GM23248 (cell line): ENCODE results near the gene GNRHR. TPM values are rescaled to one million over a fixed set of nuclear protein-coding genes. Genes with fewer than 3 reads are reported as not detected.
"Not testable (repeated sequence)": the region's sequence is repeated elsewhere in the genome, so short reads cannot be mapped to it uniquely, and the experiment has no call there.

Experiments used
- DNase-seq: peaks from one replicate; pipeline ENCODE4 v3.0.0-alpha.2; 2015
- H2AFZ ChIP-seq: fragments of 200-600 bp; sonication (generic); 2 replicates; pipeline ENCODE4 v1.6.1; 2016; ENCODE audit warnings: antibody characterized with exemption
- H3F3A ChIP-seq: fragments of 200-600 bp; sonication (generic); 2 replicates; pipeline ENCODE4 v1.6.1; 2016; ENCODE audit warnings: mild to moderate bottlenecking, antibody characterized with exemption, mixed run types; ENCODE audit not compliant: insufficient read depth
- H3K27ac ChIP-seq: fragments of 200-600 bp; sonication (generic); 2 replicates; pipeline ENCODE4 v1.5.1; 2016; ENCODE audit warnings: mild to moderate bottlenecking
- H3K27me3 ChIP-seq: fragments of 200-600 bp; sonication (generic); replicated peaks from 2 replicates; pipeline ENCODE4 v1.6.1; 2016; ENCODE audit warnings: mild to moderate bottlenecking; ENCODE audit not compliant: insufficient read depth
- H3K36me3 ChIP-seq: fragments of 200-600 bp; sonication (generic); 2 replicates; pipeline ENCODE4 v1.6.1; 2016; ENCODE audit warnings: low read depth, mild to moderate bottlenecking
- H3K4me1 ChIP-seq: fragments of 200-600 bp; sonication (generic); 2 replicates; pipeline ENCODE4 v1.6.1; 2016; ENCODE audit warnings: mild to moderate bottlenecking; ENCODE audit not compliant: insufficient read depth
- H3K4me2 ChIP-seq: fragments of 200-600 bp; sonication (generic); one replicate; pipeline ENCODE4 v1.6.1; 2016; ENCODE audit warnings: mild to moderate bottlenecking; ENCODE audit not compliant: unreplicated experiment
- H3K4me3 ChIP-seq: fragments of 200-600 bp; sonication (generic); 2 replicates; pipeline ENCODE4 v1.5.1; 2016; ENCODE audit warnings: mild to moderate bottlenecking
- H3K79me2 ChIP-seq: fragments of 200-600 bp; sonication (generic); 2 replicates; pipeline ENCODE4 v1.6.1; 2016; ENCODE audit warnings: mild to moderate bottlenecking; ENCODE audit not compliant: insufficient read depth
- H3K9ac ChIP-seq: fragments of 200-600 bp; sonication (generic); 2 replicates; pipeline ENCODE4 v1.6.1; 2016; ENCODE audit warnings: mild to moderate bottlenecking
- H3K9me2 ChIP-seq: fragments of 200-600 bp; sonication (generic); 2 replicates; pipeline ENCODE4 v1.6.1; 2016; ENCODE audit warnings: mixed run types, mild to moderate bottlenecking, moderate library complexity; ENCODE audit not compliant: insufficient read depth
- H3K9me3 ChIP-seq: fragments of 200-600 bp; sonication (generic); one replicate; pipeline ENCODE4 v1.6.1; 2017; ENCODE audit warnings: low read depth
- H4K20me1 ChIP-seq: fragments of 200-600 bp; sonication (generic); 2 replicates; pipeline ENCODE4 v1.6.0; 2016; ENCODE audit not compliant: insufficient read depth
- EZH2 ChIP-seq: fragments of 200-600 bp; sonication (generic); IDR thresholded peaks from 2 replicates; pipeline ENCODE4 v1.6.1; 2018; ENCODE audit warnings: antibody characterized with exemption, mild to moderate bottlenecking; ENCODE audit not compliant: insufficient read depth, poor library complexity, severe bottlenecking
- EZH2phosphoT487 ChIP-seq: fragments of 200-600 bp; sonication (generic); IDR thresholded peaks from 2 replicates; pipeline ENCODE4 v1.6.1; 2018; ENCODE audit warnings: antibody characterized with exemption, moderate library complexity, mild to moderate bottlenecking, low read depth; ENCODE audit not compliant: insufficient read depth
- WGBS, 2 experiments: methylation state at CpG; one replicate each; pipeline ENCODE4 v1.1.6; 2015 to 2017; ENCODE audit warnings: low lambda C conversion rate in 2 of 2, low coverage in 1 of 2; ENCODE audit errors: missing lambda C conversion rate in 2 of 2; 5-methylcytosine and 5-hydroxymethylcytosine counted together
- in situ Hi-C: fragments of 300-500 bp; cut with MboI; formaldehyde crosslinking; loops from 2 replicates; pipeline ENCODE4 v1.15.0; 2020
- polyA plus RNA-seq: library from polyadenylated mRNA; unstranded; fragments of >200 nt; fragmentation: Nextera tagmentation; extraction: Ambion mirVana; gene quantifications from 2 replicates; pipeline ENCODE4 v1.2.1, GENCODE V29; 2016
- total RNA-seq: library from RNA; depleted of rRNA; stranded (reverse); fragments of >200 nt; shearing (Covaris generic); gene quantifications from 2 replicates; pipeline ENCODE4 v1.2.3, GENCODE V29; 2014

GNRHR gene
- total and polyA plus RNA-seq, 2 experiments from 2014 or later = 0.08 TPM; not detected in 1

DNA sequence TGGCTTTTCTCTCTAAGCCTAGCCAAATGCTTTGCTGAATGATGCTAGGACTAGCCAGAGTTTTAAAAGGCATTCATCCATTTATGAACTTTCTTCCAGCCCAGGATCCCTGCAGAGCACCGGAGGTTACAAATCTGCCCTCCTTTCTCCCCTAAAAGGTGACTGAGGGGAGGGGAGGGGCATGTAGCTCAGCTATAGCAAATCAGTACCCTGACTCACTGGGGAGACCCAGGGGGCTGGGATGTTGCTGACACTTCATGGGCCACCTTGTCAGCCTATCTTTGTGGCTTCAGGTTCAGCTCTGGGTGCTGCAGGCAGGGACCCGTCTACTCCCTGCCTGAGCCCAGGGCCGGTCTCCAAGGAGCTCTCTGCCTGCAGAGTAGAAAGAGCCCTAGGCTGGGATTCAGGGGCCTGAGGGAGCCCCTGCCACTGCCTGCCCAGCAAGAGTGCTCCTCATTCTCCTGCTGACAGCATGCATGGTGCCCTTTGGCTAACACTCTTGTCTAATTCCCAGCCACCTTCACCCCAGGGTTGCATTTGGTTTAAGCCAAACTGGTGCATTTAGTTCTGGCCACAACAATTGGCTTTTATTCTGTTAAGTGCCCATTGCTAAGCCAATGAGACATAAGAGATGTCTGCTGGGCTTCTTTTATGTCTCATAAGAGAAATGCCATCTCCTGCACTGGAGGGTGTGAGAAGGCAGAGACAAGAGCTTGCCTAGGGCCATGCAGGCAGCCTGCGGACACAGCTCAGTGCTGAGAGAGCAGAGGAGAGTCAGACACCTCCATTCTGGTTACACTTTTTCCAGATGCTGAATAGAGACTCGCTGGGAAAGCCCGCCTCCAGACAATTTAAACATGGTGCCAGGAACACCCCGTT is 41.3 kb downstream of the GNRHR start:
- WGBS, 2 experiments = 74 to 76% methylated on average over 7 of the region's 7 CpGs
- Histone ChIP-seq H3F3A (0 out of 2 replicates have a peak, but pooled peaks cover 13% of the 10 kb centered on the region), H2AFZ (no peak overlapping the region; the same call in 1 of the 2 replicates), H3K4me1 (peaks cover 13% of the 10 kb centered on the region), H3K4me3 (no peak overlapping the region), H3K27ac (no peak overlapping the region), H3K36me3 (no peaks in the 10 kb centered on the region), H4K20me1 (no peaks in the 10 kb centered on the region), H3K9me3 (no peaks in the 10 kb centered on the region), H3K9me2 (no peaks in the 10 kb centered on the region), H3K4me2 (no peak overlapping the region), H3K9ac (no peak overlapping the region), H3K79me2 (peaks cover 38% of the 10 kb centered on the region), H3K27me3 (no peaks in the 10 kb centered on the region)
- in situ Hi-C loops = no loop called here
- no peak for DNase-seq
- TF ChIP-seq EZH2phosphoT487 (no peak), EZH2 (no peak)

DNA sequence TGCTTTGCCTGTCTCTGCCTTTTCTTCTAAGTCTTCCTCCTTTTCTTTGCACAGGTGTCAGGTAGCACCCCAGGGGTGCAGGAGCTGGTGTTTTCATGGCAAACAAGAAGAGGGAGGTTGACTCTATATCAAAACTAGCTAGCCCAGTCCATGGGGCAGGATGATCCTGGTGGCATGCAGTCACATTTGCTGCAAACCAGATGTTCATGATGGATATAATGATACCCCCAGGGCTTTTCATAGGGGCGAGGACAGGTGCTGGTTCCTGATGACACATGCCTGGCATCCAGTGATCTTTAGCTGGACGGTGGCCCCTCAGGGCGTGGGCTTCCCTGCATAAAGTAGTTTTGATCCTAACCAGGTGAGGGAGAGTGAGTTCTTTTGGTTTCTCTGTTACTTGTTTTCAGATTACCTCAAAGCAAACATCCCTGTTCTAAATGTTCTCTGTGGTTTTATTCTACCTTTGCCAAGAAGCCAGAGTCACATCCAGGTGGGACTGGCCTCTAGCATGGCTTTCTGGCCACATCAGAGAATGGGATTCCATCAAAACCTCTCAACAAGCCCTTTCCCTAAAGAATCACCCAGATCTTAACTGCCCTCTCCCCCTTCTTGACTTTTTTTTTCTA is 42.1 kb downstream of the GNRHR start:
- Histone ChIP-seq H3K27me3 (no peaks in the 10 kb centered on the region), H2AFZ (no peak overlapping the region), H4K20me1 (no peaks in the 10 kb centered on the region), H3K9me2 (no peaks in the 10 kb centered on the region), H3K4me3 (no peak overlapping the region), H3F3A (0 out of 2 replicates have a peak, but pooled peaks cover 13% of the 10 kb centered on the region), H3K27ac (no peak overlapping the region), H3K36me3 (no peaks in the 10 kb centered on the region), H3K9ac (no peak overlapping the region), H3K79me2 (peaks cover 45% of the 10 kb centered on the region), H3K4me1 (peaks cover 13% of the 10 kb centered on the region), H3K4me2 (no peak overlapping the region), H3K9me3 (no peaks in the 10 kb centered on the region)
- WGBS, 2 experiments = 78 to 90% methylated on average over 3 of the region's 3 CpGs
- TF ChIP-seq EZH2 (no peak), EZH2phosphoT487 (no peak)
- DNase-seq = no peak
- in situ Hi-C loops = no loop called here

DNA sequence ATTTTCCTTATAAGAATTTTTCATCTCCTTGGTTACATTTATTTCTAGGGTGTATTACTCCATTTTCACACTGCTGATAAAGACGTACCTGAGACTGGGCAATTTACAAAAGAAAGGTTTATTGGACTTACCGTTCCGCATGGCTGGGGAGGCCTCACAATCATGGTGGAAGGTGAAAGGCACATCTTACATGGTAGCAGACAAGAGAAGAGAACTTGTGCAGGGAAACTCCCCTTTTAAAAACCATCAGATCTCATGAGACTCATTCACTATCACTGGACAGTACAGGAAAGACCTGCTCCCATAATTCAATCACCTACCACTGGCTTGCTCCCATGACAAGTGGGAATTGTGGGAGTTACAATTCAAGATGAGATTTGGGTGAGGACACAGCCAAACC is 47.5 kb downstream of the GNRHR start:
- H3K27me3 ChIP-seq, DNase-seq, H3K36me3 ChIP-seq, H2AFZ ChIP-seq, H3K9me2 ChIP-seq, H3K9me3 ChIP-seq, in situ Hi-C loops, H3K4me2 ChIP-seq, H3K27ac ChIP-seq, H3F3A ChIP-seq, H4K20me1 ChIP-seq, H3K9ac ChIP-seq, H3K4me3 ChIP-seq: not testable (repeated sequence)
- Histone ChIP-seq H3K79me2 (peaks cover 91% of the 10 kb centered on the region), H3K4me1 (peaks cover 10% of the 10 kb centered on the region)
- WGBS, 2 experiments = 96 to 98% methylated on average over 3 of the region's 3 CpGs

DNA sequence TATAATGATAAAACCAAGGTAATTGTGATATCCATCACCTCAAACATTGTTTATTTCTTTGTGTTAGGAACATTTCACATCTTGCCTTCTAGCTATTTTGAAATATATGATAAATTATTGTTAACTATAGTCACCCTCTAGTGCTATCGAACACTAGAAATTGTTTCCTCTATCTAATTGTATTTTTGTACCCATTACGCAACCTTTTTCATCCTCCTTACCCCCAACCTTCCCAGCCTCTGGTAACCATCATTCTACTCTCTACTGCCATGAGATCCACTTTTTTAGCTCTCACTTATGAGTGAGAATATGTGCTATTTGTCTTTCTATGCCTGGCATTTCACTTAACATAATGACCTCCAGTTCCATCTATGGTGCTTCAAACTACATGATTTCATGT is 49.3 kb downstream of the GNRHR start:
- WGBS, 2 experiments = 96 to 97% methylated on average over 2 of the region's 2 CpGs
- peaks cover 97% of the 10 kb centered on the region for H3K79me2 ChIP-seq

More for the DNA sequence above, 49.3 kb downstream of the GNRHR start:
- Histone ChIP-seq H3K36me3 (no peaks in the 10 kb centered on the region), H4K20me1 (no peaks in the 10 kb centered on the region), H3F3A (no peaks in the 10 kb centered on the region; the same call in 1 of the 2 replicates), H2AFZ (no peak overlapping the region), H3K27ac (no peak overlapping the region), H3K4me2 (no peak overlapping the region), H3K9ac (no peak overlapping the region), H3K4me1 (peaks cover 16% of the 10 kb centered on the region), H3K9me2 (no peaks in the 10 kb centered on the region), H3K9me3 (no peaks in the 10 kb centered on the region), H3K4me3 (no peak overlapping the region), H3K27me3 (no peaks in the 10 kb centered on the region)
- DNase-seq = no peak
- no peak for TF ChIP-seq EZH2
- no peak for TF ChIP-seq EZH2phosphoT487
- in situ Hi-C loops = no loop called here
